ENCODE data around the gene TNS4.

GRCh38 chr17:40440166-40440565, 61.3 kb downstream of the TNS4 start:
- TF ChIP-seq CTCF (IDR thresholded peaks at IDR 0.05): no peak
- TF ChIP-seq POLR2A (IDR thresholded peaks at IDR 0.05): no peak
- TF ChIP-seq EP300 (IDR thresholded peaks at IDR 0.05): no peak

All from tibial nerve (tissue), 4 donors.